ENCODE results near the gene ZNF140.

The ZNF140 gene

GRCh38 chr12:133120385-133121191 is 39.9 kb downstream of the ZNF140 start:
- H3K4me3 ChIP-seq (ENCODE audit: low read length): no peak overlapping the region
- no peak for TF ChIP-seq EZH2phosphoT487 (IDR thresholded peaks at IDR 0.05; ENCODE audit: borderline replicate concordance, low read length)
- TF ChIP-seq, protein P1, sequence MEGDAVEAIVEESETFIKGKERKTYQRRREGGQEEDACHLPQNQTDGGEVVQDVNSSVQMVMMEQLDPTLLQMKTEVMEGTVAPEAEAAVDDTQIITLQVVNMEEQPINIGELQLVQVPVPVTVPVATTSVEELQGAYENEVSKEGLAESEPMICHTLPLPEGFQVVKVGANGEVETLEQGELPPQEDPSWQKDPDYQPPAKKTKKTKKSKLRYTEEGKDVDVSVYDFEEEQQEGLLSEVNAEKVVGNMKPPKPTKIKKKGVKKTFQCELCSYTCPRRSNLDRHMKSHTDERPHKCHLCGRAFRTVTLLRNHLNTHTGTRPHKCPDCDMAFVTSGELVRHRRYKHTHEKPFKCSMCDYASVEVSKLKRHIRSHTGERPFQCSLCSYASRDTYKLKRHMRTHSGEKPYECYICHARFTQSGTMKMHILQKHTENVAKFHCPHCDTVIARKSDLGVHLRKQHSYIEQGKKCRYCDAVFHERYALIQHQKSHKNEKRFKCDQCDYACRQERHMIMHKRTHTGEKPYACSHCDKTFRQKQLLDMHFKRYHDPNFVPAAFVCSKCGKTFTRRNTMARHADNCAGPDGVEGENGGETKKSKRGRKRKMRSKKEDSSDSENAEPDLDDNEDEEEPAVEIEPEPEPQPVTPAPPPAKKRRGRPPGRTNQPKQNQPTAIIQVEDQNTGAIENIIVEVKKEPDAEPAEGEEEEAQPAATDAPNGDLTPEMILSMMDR (IDR thresholded peaks at IDR 0.05; ENCODE audit: low read depth, low read length, poor library complexity, severe bottlenecking): no peak
- no peak overlapping the region for H3K27ac ChIP-seq (ENCODE audit: low read depth, low read length)
- H3K4me2 ChIP-seq (ENCODE audit: low read length): no peak overlapping the region
- no peaks in the 10 kb centered on the region for H3K27me3 ChIP-seq (ENCODE audit: control insufficient read depth, low read length)
- H3K9me3 ChIP-seq (ENCODE audit: control insufficient read depth, insufficient read depth, low read length): peaks cover 77% of the 10 kb centered on the region
- 0 out of 2 replicates have a peak, but pooled peaks cover under 1% of the 10 kb centered on the region for H3K79me2 ChIP-seq (ENCODE audit: control insufficient read depth, low read length)
- H3K9me2 ChIP-seq (replicated peaks; ENCODE audit: control insufficient read depth, low read length): no peaks in the 10 kb centered on the region
- no peaks in the 10 kb centered on the region for H3K4me1 ChIP-seq (ENCODE audit: control insufficient read depth, low read length)
- H4K20me1 ChIP-seq (ENCODE audit: control insufficient read depth, insufficient read depth, low read depth, low read length): no peaks in the 10 kb centered on the region
- H3K36me3 ChIP-seq (ENCODE audit: control insufficient read depth, low read length): peaks cover 31% of the 10 kb centered on the region
- H3F3A ChIP-seq (ENCODE audit: control insufficient read depth, insufficient read depth): no peaks in the 10 kb centered on the region

DNA sequence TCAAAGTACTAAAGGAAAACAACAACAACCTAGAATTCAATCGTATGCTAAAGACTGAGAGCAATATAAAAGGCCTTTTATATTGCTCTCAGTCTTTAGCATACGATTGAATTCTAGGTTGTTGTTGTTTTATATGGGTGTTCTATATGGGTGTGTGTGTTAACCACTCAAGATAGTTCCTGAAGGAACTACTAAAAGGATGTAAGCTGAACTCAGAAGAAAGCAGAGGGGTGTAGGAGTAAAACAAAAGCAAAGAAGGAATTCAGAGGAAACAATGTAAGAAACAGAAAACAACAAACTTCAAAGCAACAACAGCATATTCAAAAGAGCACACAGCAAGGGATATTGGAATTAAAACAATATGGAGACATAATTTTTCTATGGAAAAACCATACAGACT is 44.0 kb downstream of the ZNF140 start:
- no peak overlapping the region for H3K4me2 ChIP-seq (ENCODE audit: low read length)
- no peak overlapping the region for H3K27ac ChIP-seq (ENCODE audit: low read depth, low read length)
- H3K27me3 ChIP-seq (ENCODE audit: control insufficient read depth, low read length): no peaks in the 10 kb centered on the region
- peaks cover 9% of the 10 kb centered on the region for H3K79me2 ChIP-seq (ENCODE audit: control insufficient read depth, low read length)
- peaks cover 4% of the 10 kb centered on the region; the same call in 1 of the 2 replicates for H3K4me1 ChIP-seq (ENCODE audit: control insufficient read depth, low read length)
- no peaks in the 10 kb centered on the region for H4K20me1 ChIP-seq (ENCODE audit: control insufficient read depth, insufficient read depth, low read depth, low read length)
- H3K36me3 ChIP-seq (ENCODE audit: control insufficient read depth, low read length): peaks cover 51% of the 10 kb centered on the region
- H3F3A ChIP-seq (ENCODE audit: control insufficient read depth, insufficient read depth): no peaks in the 10 kb centered on the region; the same call in 1 of the 2 replicates
- H3K4me3 ChIP-seq (ENCODE audit: low read length): no peak overlapping the region
- no peak for TF ChIP-seq EZH2phosphoT487 (IDR thresholded peaks at IDR 0.05; ENCODE audit: borderline replicate concordance, low read length)
- TF ChIP-seq, protein P1 (IDR thresholded peaks at IDR 0.05; ENCODE audit: low read depth, low read length, poor library complexity, severe bottlenecking): no peak
- H3K9me2 ChIP-seq (replicated peaks; ENCODE audit: control insufficient read depth, low read length): no peaks in the 10 kb centered on the region
- H3K9me3 ChIP-seq (ENCODE audit: control insufficient read depth, insufficient read depth, low read length): peaks cover 73% of the 10 kb centered on the region

DNA sequence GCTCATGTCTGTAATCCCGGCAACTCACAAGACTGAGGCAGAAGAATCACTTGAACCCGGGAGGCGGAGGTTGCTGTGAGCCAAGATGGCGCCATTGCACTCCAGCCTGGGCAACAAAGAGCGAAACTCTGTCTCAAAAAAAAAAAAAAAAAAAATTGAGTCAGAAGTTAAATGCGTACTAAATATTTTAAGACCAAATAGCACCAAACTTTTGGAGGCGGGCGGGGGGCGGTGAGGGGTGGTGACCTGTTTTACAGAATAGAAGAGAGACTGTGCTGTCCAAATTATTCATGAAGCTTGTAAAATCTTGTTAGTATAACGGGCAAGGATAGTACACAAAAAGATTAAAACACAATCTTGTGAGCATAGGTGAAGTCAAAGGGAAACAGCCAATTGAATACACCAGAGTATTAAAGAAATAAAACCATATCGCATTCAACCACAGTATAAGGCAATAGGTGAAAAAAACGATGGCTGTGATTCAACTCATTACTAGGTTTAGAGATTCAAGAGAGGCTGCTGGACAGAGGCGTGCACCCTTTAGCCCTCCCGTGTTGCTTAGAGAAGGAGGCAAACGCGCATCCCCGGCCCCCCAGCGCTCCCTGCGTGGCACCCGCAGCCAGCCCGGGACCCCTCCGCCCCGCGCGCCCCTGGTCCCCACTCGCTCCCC is 48.8 kb downstream of the ZNF140 start:
- TF ChIP-seq, protein P1 (IDR thresholded peaks at IDR 0.05; ENCODE audit: low read depth, low read length, poor library complexity, severe bottlenecking): no peak
- TF ChIP-seq EZH2phosphoT487 (IDR thresholded peaks at IDR 0.05; ENCODE audit: borderline replicate concordance, low read length): no peak
- peak overlapping the region; percentile 89 for H3K4me2 ChIP-seq (ENCODE audit: low read length)
- H3K4me3 ChIP-seq (ENCODE audit: low read length): peak overlapping the region; percentile 94
- H4K20me1 ChIP-seq (ENCODE audit: control insufficient read depth, insufficient read depth, low read depth, low read length): no peaks in the 10 kb centered on the region
- H3K4me1 ChIP-seq (ENCODE audit: control insufficient read depth, low read length): peaks cover 8% of the 10 kb centered on the region; the same call in 1 of the 2 replicates
- H3K27me3 ChIP-seq (ENCODE audit: control insufficient read depth, low read length): no peaks in the 10 kb centered on the region
- H3F3A ChIP-seq (ENCODE audit: control insufficient read depth, insufficient read depth): peaks cover 10% of the 10 kb centered on the region
- H3K9me3 ChIP-seq (ENCODE audit: control insufficient read depth, insufficient read depth, low read length): peaks cover 52% of the 10 kb centered on the region
- peak overlapping the region; percentile 77 for H3K27ac ChIP-seq (ENCODE audit: low read depth, low read length)
- H3K36me3 ChIP-seq (ENCODE audit: control insufficient read depth, low read length): peaks cover 34% of the 10 kb centered on the region
- peaks cover 9% of the 10 kb centered on the region for H3K79me2 ChIP-seq (ENCODE audit: control insufficient read depth, low read length)
- no peaks in the 10 kb centered on the region for H3K9me2 ChIP-seq (replicated peaks; ENCODE audit: control insufficient read depth, low read length)
